ENCODE measurements around the gene ADAMTSL3.

DNA sequence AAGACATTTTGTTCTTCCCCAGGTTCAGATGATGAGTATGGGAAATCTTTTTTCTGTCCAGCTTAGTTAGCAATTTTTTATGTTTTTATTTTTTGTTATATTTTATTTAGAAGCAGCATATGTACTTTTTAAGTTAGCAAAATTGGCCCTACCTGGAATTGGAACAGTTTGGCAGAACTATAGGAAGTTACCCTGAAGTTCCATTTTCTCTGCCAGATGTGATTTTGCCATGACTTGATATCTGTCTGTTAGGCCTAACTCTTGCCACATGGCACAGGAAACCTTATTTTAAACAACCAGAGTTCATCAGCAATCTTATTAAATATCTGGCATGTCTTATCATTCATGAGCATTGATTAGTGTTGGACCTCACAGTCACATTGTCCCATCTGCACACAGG is 67.1 kb downstream of the ADAMTSL3 start:
- TF ChIP-seq, protein P1, sequence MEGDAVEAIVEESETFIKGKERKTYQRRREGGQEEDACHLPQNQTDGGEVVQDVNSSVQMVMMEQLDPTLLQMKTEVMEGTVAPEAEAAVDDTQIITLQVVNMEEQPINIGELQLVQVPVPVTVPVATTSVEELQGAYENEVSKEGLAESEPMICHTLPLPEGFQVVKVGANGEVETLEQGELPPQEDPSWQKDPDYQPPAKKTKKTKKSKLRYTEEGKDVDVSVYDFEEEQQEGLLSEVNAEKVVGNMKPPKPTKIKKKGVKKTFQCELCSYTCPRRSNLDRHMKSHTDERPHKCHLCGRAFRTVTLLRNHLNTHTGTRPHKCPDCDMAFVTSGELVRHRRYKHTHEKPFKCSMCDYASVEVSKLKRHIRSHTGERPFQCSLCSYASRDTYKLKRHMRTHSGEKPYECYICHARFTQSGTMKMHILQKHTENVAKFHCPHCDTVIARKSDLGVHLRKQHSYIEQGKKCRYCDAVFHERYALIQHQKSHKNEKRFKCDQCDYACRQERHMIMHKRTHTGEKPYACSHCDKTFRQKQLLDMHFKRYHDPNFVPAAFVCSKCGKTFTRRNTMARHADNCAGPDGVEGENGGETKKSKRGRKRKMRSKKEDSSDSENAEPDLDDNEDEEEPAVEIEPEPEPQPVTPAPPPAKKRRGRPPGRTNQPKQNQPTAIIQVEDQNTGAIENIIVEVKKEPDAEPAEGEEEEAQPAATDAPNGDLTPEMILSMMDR (IDR thresholded peaks at IDR 0.05) = no peak
- no peak for TF ChIP-seq EZH2 (IDR thresholded peaks at IDR 0.05; ENCODE audit: borderline replicate concordance, insufficient read depth, low read depth, low read length, poor library complexity, severe bottlenecking)
